ENCODE results near the gene CMTM2.

The CMTM2 gene

GRCh38 chr16:66574531-66574930, 4.7 kb upstream of the CMTM2 start:
- DNase-seq (ENCODE audit: low spot score) = no peak
- TF ChIP-seq CTCF (IDR thresholded peaks at IDR 0.05; ENCODE audit: extremely low read depth, missing control alignments) = no peak

GRCh38 chr16:66575060-66575459, 4.2 kb upstream of the CMTM2 start:
- DNase-seq (ENCODE audit: low spot score) = no peak
- TF ChIP-seq CTCF (IDR thresholded peaks at IDR 0.05; ENCODE audit: extremely low read depth, missing control alignments) = no peak

GRCh38 chr16:66576296-66576695, 3.0 kb upstream of the CMTM2 start:
- DNase-seq (ENCODE audit: low spot score) = no peak
- TF ChIP-seq CTCF (IDR thresholded peaks at IDR 0.05; ENCODE audit: extremely low read depth, missing control alignments) = no peak

- no peak for TF ChIP-seq CTCF (IDR thresholded peaks at IDR 0.05; ENCODE audit: extremely low read depth, missing control alignments)
- no peak for DNase-seq (ENCODE audit: low spot score)
Measured at GRCh38 chr16:66580605-66581209, 1.4 kb downstream of the CMTM2 start.

GRCh38 chr16:66581246-66581952, 2.1 kb downstream of the CMTM2 start:
- DNase-seq (ENCODE audit: low spot score) = no peak
- TF ChIP-seq CTCF (IDR thresholded peaks at IDR 0.05; ENCODE audit: extremely low read depth, missing control alignments) = no peak

- no peak for TF ChIP-seq CTCF (IDR thresholded peaks at IDR 0.05; ENCODE audit: extremely low read depth, missing control alignments)
- no peak for DNase-seq (ENCODE audit: low spot score)
Measured at GRCh38 chr16:66585481-66586239, 6.4 kb downstream of the CMTM2 start.

Data from GM20000 (cell line).